IMR-90 (cell line): Measurements from ENCODE around the gene KRTAP12-4. TPM values are rescaled to one million over a fixed set of nuclear protein-coding genes. Genes with fewer than 3 reads are reported as not detected.
"Not testable (repeated sequence)": the region's sequence is repeated elsewhere in the genome, so short reads cannot be mapped to it uniquely, and the experiment has no call there.

Experiments used
- ATAC-seq: fragments of 200-7000 bp; cut with Tn5 transposase; 2 replicates; pipeline ENCODE4 v1.9.1; 2020; ENCODE audit warnings: low read depth, mild to moderate bottlenecking, moderate library complexity
- BruUV-seq: library from RNA; stranded (reverse); fragments of 400-500 nt; replicated peaks from 2 replicates; lab custom pipeline; 2021; lab: Mats Ljungman, UMichigan
- CTCF ChIA-PET: fragments of 300-600 bp; formaldehyde crosslinking; extraction: SDS; loops from one replicate; lab custom pipeline; 2021; ENCODE audit warnings: antibody characterized with exemption; lab: Yijun Ruan, JAX
- POLR2A ChIA-PET: fragments of 300-600 bp; sonication (Branson Sonifier 250); formaldehyde crosslinking; loops from one replicate; lab custom pipeline; 2022; ENCODE audit warnings: antibody characterized with exemption; ENCODE audit not compliant: unreplicated experiment; lab: Charles Lee
- DNase-seq: peaks from one replicate; pipeline ENCODE4 v3.0.0; 2013
- H2AFZ ChIP-seq: replicated peaks from 2 replicates; pipeline ENCODE3; 2013; ENCODE audit warnings: low read length, mild to moderate bottlenecking; ENCODE audit not compliant: poor library complexity
- H2AK5ac ChIP-seq: 2 replicates; pipeline ENCODE4 v1.6.1; 2013; ENCODE audit warnings: low read depth, low read length, inconsistent platforms
- H2AK9ac ChIP-seq: replicated peaks from 2 replicates; pipeline ENCODE3; 2013; ENCODE audit warnings: mild to moderate bottlenecking, low read depth, low read length, moderate library complexity; ENCODE audit not compliant: poor library complexity
- H2BK120ac ChIP-seq: 2 replicates; pipeline ENCODE4 v1.6.1; 2013; ENCODE audit warnings: low read depth, low read length, inconsistent platforms
- H2BK15ac ChIP-seq: 3 replicates; pipeline ENCODE4 v1.6.1; 2013; ENCODE audit warnings: low read depth, low read length, inconsistent platforms
- H2BK20ac ChIP-seq: 2 replicates; pipeline ENCODE4 v1.6.1; 2013; ENCODE audit warnings: low read depth, mild to moderate bottlenecking, inconsistent platforms, low read length, moderate library complexity
- H2BK5ac ChIP-seq: 2 replicates; pipeline ENCODE4 v1.6.1; 2013; ENCODE audit warnings: mild to moderate bottlenecking, low read depth, low read length, inconsistent platforms; ENCODE audit not compliant: poor library complexity, severe bottlenecking
- H3K14ac ChIP-seq: replicated peaks from 2 replicates; pipeline ENCODE4 v1.6.1; 2013; ENCODE audit warnings: low read depth, low read length, inconsistent platforms
- H3K18ac ChIP-seq: 2 replicates; pipeline ENCODE4 v1.6.1; 2013; ENCODE audit warnings: low read depth, low read length, control low read depth
- H3K23ac ChIP-seq: 2 replicates; pipeline ENCODE4 v1.6.1; 2013; ENCODE audit warnings: low read depth, low read length, inconsistent platforms
- H3K27ac ChIP-seq: 2 replicates; pipeline ENCODE4 v1.5.1; 2013; ENCODE audit warnings: mild to moderate bottlenecking, control low read depth, low read length; ENCODE audit not compliant: insufficient read depth
- H3K27me3 ChIP-seq: 2 replicates; pipeline ENCODE4 v1.6.1; 2013; ENCODE audit warnings: low read length; ENCODE audit not compliant: control insufficient read depth, insufficient read depth
- H3K36me3 ChIP-seq: 2 replicates; pipeline ENCODE4 v1.6.1; 2013; ENCODE audit warnings: low read length, mixed read lengths; ENCODE audit not compliant: control insufficient read depth, insufficient read depth
- H3K4ac ChIP-seq: 2 replicates; pipeline ENCODE4 v1.6.1; 2013; ENCODE audit warnings: low read depth, low read length, inconsistent platforms
- H3K4me1 ChIP-seq: 2 replicates; pipeline ENCODE4 v1.6.1; 2013; ENCODE audit warnings: low read length, mixed read lengths; ENCODE audit not compliant: control insufficient read depth, insufficient read depth
- H3K4me2 ChIP-seq: 2 replicates; pipeline ENCODE4 v1.6.1; 2013; ENCODE audit warnings: low read depth, mild to moderate bottlenecking, control low read depth, low read length, moderate library complexity
- H3K4me3 ChIP-seq: 2 replicates; pipeline ENCODE4 v1.5.1; 2013; ENCODE audit warnings: low read depth, mild to moderate bottlenecking, control low read depth, low read length, moderate library complexity; ENCODE audit not compliant: insufficient read depth
- H3K56ac ChIP-seq: 2 replicates; pipeline ENCODE4 v1.6.1; 2013; ENCODE audit warnings: low read length, inconsistent platforms; ENCODE audit not compliant: insufficient read depth; ENCODE audit errors: extremely low read depth
- H3K79me1 ChIP-seq, 2 experiments: 2 replicates each; pipeline ENCODE4 v1.6.1; 2013; ENCODE audit warnings: low read length in 2 of 2, inconsistent platforms in 1 of 2, low read depth in 1 of 2
- H3K9ac ChIP-seq: 2 replicates; pipeline ENCODE4 v1.6.1; 2013; ENCODE audit warnings: low read depth, low read length, control low read depth
- H3K9me1 ChIP-seq: 2 replicates; pipeline ENCODE4 v1.6.1; 2013; ENCODE audit warnings: low read length, inconsistent platforms; ENCODE audit not compliant: insufficient read depth
- H3K9me3 ChIP-seq: 2 replicates; pipeline ENCODE4 v1.6.1; 2013; ENCODE audit warnings: low read length; ENCODE audit not compliant: control insufficient read depth, insufficient read depth
- H4K20me1 ChIP-seq: 2 replicates; pipeline ENCODE4 v1.6.1; 2013; ENCODE audit warnings: low read length, inconsistent platforms; ENCODE audit not compliant: insufficient read depth
- H4K5ac ChIP-seq: 2 replicates; pipeline ENCODE4 v1.6.1; 2013; ENCODE audit warnings: mild to moderate bottlenecking, low read depth, low read length, control low read depth
- H4K8ac ChIP-seq, 2 experiments: 2 replicates each; pipeline ENCODE4 v1.6.1; 2013; ENCODE audit warnings: low read depth in 2 of 2, low read length in 2 of 2, control low read depth in 1 of 2, inconsistent platforms in 1 of 2
- H4K91ac ChIP-seq: 2 replicates; pipeline ENCODE4 v1.6.1; 2013; ENCODE audit warnings: low read depth, low read length, inconsistent platforms; ENCODE audit not compliant: insufficient read depth
- WGBS, 2 experiments: methylation state at CpG; one replicate each; pipeline versions ENCODE4 v1.1.5 to v1.1.7; 2013; ENCODE audit warnings: missing lambda C conversion rate in 2 of 2; ENCODE audit not compliant: insufficient read length in 1 of 2; ENCODE audit errors: extremely low coverage in 2 of 2; 5-methylcytosine and 5-hydroxymethylcytosine counted together
- dilution Hi-C: fragments of 300-500 bp; cut with HindIII; formaldehyde crosslinking; loops from one replicate; pipeline ENCODE4 v1.14.3; 2018; ENCODE audit warnings: low sequenced_read_pairs; ENCODE audit not compliant: unreplicated experiment
- in situ Hi-C: fragments of 300-500 bp; cut with MboI; formaldehyde crosslinking; loops from 3 replicates; pipeline ENCODE4 v1.14.3; 2019; ENCODE audit warnings: low sequenced_read_pairs, inconsistent platforms, mixed read lengths
- intact Hi-C: fragments of 100-400 bp; cut with micrococcal nuclease; formaldehyde crosslinking; loops from 2 replicates; pipeline ENCODE4 v1.10.0; 2022
- polyA plus RNA-seq, 3 experiments: library from polyadenylated mRNA; depleted of rRNA; stranded (reverse); fragments of >200 nt; gene quantifications; 2 replicates each; pipeline ENCODE4 v1.2.3, GENCODE V29; 2012; ENCODE audit warnings: low replicate concordance in 1 of 3
- total RNA-seq: library from RNA; depleted of rRNA; stranded (reverse); fragments of >200 nt; gene quantifications from 2 replicates; pipeline ENCODE4 v1.2.3, GENCODE V29; 2012

The KRTAP12-4 gene
- total and polyA plus RNA-seq, 2 of the 4 experiments (the other 2 are of a cell fraction) = not detected

DNA sequence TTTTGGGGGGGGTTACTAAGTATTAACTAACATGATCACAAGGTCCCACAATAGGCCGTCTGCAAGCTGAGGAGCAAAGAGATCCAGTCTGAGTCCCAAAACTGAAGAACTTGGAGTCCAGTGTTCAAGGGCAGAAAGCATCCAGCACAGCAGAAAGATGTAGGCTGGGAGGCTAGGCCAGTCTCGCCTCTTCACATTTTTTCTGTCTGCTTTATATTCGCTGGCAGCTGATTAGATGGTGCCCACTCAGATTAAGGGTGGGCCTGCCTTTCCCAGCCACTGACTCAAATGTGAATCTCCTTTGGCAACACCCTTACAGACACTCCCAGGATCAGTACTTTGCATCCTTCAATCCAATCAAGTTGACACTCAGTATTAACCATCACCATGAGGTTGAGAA, 35.3 kb upstream of the KRTAP12-4 start:
- in situ Hi-C loops, POLR2A ChIA-PET: not testable (repeated sequence)

More for the DNA sequence above, 35.3 kb upstream of the KRTAP12-4 start:
- H2BK5ac ChIP-seq, BruUV-seq, H2BK15ac ChIP-seq, H3K56ac ChIP-seq, CTCF ChIA-PET, H3K27ac ChIP-seq, H4K91ac ChIP-seq, H4K8ac ChIP-seq, H3K4me3 ChIP-seq, H3K4me2 ChIP-seq, H2AK5ac ChIP-seq, H2AFZ ChIP-seq, H3K36me3 ChIP-seq, H3K9ac ChIP-seq, H3K4ac ChIP-seq, H3K23ac ChIP-seq, H3K4me1 ChIP-seq, DNase-seq, H3K9me1 ChIP-seq, H4K20me1 ChIP-seq, H2BK20ac ChIP-seq, intact Hi-C loops, H2BK120ac ChIP-seq, H3K14ac ChIP-seq, H3K79me1 ChIP-seq, H2AK9ac ChIP-seq, H3K9me3 ChIP-seq, dilution Hi-C loops, ATAC-seq, H4K5ac ChIP-seq, H3K18ac ChIP-seq: not testable (repeated sequence)
- peaks cover 19% of the 10 kb centered on the region for H3K27me3 ChIP-seq
- WGBS, 2 experiments = no CpG with 5 or more reads among the region's 3 CpGs
